Measurements from ENCODE around the gene AKIP1. TPM values are rescaled to one million over a fixed set of nuclear protein-coding genes. Genes with fewer than 3 reads are reported as not detected.
"Not testable (repeated sequence)": the region's sequence is repeated elsewhere in the genome, so short reads cannot be mapped to it uniquely, and the experiment has no call there.

AKIP1 gene
- total RNA-seq, 1 donor from 2014 or later: 27.1 TPM

DNA sequence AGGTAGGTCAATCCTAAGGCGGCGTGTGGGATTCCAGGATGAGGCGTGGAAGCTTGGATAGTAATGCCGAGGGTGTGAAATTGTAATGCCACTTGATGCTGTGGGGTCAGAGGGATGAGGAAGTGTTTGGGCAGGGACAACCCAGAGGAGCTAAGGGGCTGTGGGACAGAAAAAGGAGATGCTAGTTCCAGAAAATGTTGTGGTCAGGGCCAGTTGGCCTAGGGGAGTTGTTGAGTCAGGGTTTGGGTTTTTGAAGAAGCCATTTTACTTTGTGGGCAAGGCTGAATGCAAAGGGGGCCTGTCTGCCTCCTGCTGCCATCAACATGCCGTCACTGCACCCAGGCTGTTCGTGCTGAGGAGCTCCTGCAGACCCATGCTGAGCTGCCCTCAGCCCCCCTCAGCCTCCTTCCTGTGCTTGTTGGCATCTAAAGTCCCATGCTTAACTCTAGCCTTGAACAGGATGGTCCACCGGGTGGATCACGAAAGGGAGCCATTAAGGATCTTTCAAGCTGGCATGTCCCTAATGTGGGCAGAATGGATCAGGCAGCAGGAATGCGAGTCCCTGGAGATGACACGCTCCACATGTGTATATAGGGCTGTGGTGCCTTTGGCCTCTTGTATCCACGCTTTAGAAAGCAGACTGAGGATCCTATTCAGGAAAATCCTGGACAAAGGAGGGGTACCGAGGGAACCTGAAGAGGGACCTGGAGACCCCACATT lies 19.6 kb downstream of the AKIP1 start:
- TF ChIP-seq, protein P1, sequence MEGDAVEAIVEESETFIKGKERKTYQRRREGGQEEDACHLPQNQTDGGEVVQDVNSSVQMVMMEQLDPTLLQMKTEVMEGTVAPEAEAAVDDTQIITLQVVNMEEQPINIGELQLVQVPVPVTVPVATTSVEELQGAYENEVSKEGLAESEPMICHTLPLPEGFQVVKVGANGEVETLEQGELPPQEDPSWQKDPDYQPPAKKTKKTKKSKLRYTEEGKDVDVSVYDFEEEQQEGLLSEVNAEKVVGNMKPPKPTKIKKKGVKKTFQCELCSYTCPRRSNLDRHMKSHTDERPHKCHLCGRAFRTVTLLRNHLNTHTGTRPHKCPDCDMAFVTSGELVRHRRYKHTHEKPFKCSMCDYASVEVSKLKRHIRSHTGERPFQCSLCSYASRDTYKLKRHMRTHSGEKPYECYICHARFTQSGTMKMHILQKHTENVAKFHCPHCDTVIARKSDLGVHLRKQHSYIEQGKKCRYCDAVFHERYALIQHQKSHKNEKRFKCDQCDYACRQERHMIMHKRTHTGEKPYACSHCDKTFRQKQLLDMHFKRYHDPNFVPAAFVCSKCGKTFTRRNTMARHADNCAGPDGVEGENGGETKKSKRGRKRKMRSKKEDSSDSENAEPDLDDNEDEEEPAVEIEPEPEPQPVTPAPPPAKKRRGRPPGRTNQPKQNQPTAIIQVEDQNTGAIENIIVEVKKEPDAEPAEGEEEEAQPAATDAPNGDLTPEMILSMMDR (IDR thresholded peaks at IDR 0.05): no peak
- intact Hi-C loops (cut with DNase I): no loop called here

DNA sequence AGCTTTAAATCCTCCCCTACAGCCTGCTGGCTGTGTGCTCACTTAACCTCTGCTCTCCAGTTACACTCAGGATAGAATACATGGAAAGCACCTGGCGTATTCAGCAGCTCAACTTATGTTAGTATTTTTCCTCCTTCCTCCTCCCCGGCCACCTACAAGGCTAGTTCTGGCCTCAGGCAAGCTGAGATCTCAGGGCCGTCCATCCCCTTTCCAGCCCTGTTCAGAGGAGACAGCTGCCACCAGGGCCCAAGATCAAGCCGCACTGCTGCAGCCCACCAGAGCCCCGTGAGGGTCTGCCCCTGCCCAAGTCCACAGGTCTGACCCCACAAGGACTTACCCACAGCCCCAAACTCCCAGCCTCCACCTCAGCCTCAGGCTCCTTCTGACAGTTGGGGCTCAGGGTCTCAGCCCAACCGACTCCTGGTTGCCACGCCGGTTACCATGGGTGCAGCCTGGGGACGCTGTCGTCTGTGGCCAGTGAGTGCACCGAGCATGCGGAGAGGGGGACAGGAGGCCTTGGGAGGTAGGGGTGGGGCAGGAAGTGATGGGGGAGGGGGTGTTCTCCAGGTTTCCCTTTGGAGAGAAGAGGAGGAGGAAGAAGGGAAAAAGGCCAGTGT lies 21.7 kb downstream of the AKIP1 start, which contains the start of gene C11orf16:
C11orf16 (minus strand) TSS at position 384 of the 617 bp plus-strand sequence. CDS start 639 bp downstream, outside the sequence.
- intact Hi-C loops (cut with DNase I): no loop called here
- no peak within 1 kb of the TSS for H3K27ac ChIP-seq
- H3K4me3 ChIP-seq: no peak within 1 kb of the TSS
- no peaks in the 10 kb centered on the region for H3K4me1 ChIP-seq
- no peaks in the 10 kb centered on the region for H3K36me3 ChIP-seq
- H3K27me3 ChIP-seq: no peaks in the 10 kb centered on the region
- no peak for DNase-seq
- no peaks in the 10 kb centered on the region for H3K9me3 ChIP-seq
- peak; percentile 12 for ATAC-seq
- TF ChIP-seq, protein P1 (IDR thresholded peaks at IDR 0.05): no peak

More for the DNA sequence above, 19.6 kb downstream of the AKIP1 start:
- DNase-seq (no peak), ATAC-seq (no peak)
- H3K27ac ChIP-seq: no peak overlapping the region
- H3K36me3 ChIP-seq: no peaks in the 10 kb centered on the region
- no peak overlapping the region for H3K4me3 ChIP-seq
- no peaks in the 10 kb centered on the region for H3K4me1 ChIP-seq
- H3K9me3 ChIP-seq: no peaks in the 10 kb centered on the region
- H3K27me3 ChIP-seq: no peaks in the 10 kb centered on the region

DNA sequence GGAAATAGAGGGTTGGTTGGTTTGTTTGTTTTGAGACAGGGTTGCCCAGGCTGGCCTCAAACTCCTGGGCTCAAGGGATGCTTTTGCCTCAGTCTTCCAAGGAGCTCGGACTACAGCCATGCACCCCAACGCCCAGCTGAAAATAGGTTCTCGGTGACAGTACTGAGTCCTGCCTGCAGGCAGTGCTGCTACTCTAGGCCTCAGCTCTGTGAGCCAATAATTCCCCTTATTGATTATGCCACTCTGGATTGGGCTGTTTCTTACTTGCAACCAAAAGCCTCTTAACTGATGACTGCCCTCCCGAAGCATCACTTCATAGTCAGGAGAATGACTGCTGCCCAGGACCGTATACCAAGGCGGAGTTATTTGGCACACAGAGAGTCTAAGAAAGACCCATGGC lies 22.9 kb downstream of the AKIP1 start:
- TF ChIP-seq, protein P1 (IDR thresholded peaks at IDR 0.05): no peak
- Histone ChIP-seq H3K4me3 (no peak overlapping the region), H3K27me3 (no peaks in the 10 kb centered on the region), H3K4me1 (no peaks in the 10 kb centered on the region), H3K36me3 (no peaks in the 10 kb centered on the region), H3K9me3 (no peaks in the 10 kb centered on the region), H3K27ac (no peak overlapping the region)
- intact Hi-C loops (cut with DNase I): no loop called here
- DNase-seq (no peak), ATAC-seq (no peak)

DNA sequence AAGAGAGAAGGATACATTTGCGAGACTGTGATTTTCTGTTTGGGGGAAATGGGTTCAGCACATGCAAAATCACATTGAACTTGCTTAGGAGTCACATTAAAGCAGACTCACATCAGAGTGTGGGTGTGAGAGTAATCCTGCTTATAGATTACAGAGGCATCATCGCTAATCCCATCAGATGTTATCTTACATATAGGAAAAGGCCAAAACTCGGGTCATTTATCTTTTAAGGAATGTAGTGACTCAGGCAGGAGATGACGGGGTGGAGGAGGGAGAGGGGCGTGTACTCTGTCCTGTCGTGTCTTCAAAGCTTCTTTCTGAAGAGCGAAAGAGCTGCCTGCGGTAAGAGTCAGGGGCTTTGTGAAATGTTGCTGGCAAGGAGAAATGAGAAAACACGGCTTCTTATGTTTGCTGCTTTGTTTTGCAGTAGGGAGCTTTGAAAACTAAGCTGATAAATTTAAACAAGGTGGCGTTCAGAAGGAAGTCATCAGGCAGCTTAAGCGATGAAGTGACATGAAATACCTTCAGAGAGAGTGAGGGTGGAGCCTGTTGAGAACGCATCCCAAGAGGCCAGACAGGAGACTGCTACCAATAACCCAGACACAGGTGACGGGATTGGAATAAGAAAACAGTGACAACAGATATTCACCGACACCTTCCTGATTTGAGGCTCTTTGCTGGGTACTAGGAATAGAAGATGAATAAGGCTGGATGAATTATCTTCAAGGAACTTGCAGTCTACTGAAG lies 23.9 kb downstream of the AKIP1 start:
- Histone ChIP-seq H3K27me3 (no peaks in the 10 kb centered on the region), H3K9me3 (no peaks in the 10 kb centered on the region), H3K36me3 (no peaks in the 10 kb centered on the region), H3K27ac (no peak overlapping the region), H3K4me1 (no peaks in the 10 kb centered on the region), H3K4me3 (no peak overlapping the region)
- TF ChIP-seq, protein P1 (IDR thresholded peaks at IDR 0.05): no peak
- DNase-seq: no peak
- no peak for ATAC-seq
- intact Hi-C loops (cut with DNase I): no loop called here

DNA sequence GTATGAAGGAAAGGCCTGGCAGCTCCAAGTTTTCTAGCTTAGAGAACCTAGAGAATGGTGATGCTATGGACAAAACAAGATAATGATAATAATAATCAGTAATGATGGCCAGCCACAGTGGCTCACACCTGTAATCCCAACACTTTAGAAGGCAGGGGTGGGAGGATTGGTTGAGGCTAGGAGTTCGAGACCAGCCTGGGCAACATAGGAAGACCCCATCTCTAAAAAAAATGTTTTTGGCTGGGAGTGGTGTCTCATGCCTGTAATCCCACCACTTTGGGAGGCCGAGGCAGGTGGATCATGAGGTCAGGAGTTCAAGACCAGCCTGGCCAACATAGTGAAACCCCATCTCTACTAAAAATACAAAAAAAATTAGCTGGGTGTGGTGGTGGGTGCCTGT lies 24.8 kb downstream of the AKIP1 start:
- ATAC-seq; H3K27ac ChIP-seq; DNase-seq; H3K27me3 ChIP-seq; H3K4me3 ChIP-seq; H3K4me1 ChIP-seq; intact Hi-C loops (cut with DNase I); H3K36me3 ChIP-seq; H3K9me3 ChIP-seq: not testable (repeated sequence)

DNA sequence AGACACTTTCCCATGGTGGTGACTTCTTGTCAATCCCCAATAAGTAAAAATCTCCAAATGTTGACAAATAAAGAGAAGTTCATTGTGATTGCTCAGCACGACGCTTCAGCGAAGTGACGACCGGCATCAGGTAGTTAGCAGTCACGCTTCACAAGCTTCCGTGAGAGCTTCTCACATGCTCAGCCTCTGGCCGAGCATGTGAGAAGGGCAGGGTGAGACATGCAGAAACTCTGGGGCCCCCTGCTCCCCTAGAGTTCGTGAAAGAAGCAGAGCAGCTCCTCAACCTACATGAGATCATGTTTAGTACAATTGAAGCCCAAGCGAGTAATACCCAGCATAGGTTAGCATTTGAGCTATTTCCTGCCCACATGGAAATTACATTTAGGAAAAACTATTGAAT lies 26.2 kb downstream of the AKIP1 start:
- intact Hi-C loops (cut with DNase I): no loop called here
- H3K4me3 ChIP-seq: no peak overlapping the region
- H3K9me3 ChIP-seq: no peaks in the 10 kb centered on the region
- no peak for DNase-seq
- H3K4me1 ChIP-seq: no peaks in the 10 kb centered on the region
- H3K36me3 ChIP-seq: no peaks in the 10 kb centered on the region
- no peak overlapping the region for H3K27ac ChIP-seq
- TF ChIP-seq, protein P1 (IDR thresholded peaks at IDR 0.05): no peak
- H3K27me3 ChIP-seq: no peaks in the 10 kb centered on the region
- no peak for ATAC-seq

Measured in upper lobe of right lung (tissue), 1 donor.